ENCODE data around the gene FGF4.
"Not testable (repeated sequence)": the region's sequence is repeated elsewhere in the genome, so short reads cannot be mapped to it uniquely, and the experiment has no call there.

FGF4 gene

DNA sequence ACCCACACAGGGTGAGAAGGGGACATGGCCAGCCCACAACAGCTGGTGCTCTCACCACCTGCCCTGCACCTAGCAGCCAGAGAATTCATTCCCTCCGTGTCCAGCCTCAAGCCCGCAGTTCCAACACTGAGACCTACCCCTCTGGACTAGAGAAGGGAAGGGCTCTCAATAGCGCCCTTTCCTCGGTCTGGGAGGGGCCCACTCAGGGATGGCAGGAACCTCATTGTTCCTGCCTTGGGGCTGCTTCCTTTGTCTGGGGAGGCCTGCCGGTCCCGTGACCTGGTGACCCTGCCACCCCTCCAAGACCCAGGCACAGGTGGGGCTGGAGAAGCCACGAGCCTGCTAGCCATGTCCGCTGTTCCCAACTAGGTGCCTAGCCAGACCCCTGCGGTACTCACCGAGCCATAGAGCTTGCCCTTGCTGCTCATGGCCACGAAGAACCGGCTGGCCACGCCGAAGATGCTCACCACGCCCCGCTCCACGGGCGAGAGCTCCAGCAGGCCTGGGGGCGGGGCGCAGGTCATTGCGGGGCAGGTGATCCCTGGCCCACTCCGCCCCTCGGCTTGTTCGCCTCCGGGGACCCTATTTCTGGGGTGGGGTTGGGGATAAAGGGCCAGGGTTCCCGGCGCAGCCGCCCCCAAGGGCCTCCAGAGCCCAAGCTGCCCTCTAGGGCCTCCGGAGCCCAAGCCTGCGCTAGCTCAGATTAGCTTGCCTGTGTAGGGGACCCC lies 1.4 kb downstream of the FGF4 start:
- DNase-seq (ENCODE audit: low read depth): no peak

DNA sequence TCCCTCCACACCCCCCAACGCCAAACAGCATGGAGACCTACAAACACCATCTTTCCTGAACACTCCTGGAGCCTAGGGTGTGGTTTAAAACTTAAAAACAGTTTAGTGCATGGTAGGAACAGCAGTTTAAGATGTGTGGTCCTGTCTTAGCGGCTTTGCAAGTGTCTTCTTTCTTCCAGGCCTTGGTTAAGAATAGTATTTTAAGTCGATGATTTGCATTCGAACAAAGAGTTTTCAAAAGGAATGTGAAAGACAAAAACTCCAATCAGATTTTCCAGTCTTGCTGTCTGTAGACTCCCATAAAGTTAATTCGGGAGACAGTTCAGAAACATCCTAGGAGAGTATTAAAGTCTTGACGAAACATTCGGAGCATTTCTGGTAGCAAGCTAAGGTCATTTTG lies 3.7 kb downstream of the FGF4 start:
- no peak for DNase-seq (ENCODE audit: low read depth)

DNA sequence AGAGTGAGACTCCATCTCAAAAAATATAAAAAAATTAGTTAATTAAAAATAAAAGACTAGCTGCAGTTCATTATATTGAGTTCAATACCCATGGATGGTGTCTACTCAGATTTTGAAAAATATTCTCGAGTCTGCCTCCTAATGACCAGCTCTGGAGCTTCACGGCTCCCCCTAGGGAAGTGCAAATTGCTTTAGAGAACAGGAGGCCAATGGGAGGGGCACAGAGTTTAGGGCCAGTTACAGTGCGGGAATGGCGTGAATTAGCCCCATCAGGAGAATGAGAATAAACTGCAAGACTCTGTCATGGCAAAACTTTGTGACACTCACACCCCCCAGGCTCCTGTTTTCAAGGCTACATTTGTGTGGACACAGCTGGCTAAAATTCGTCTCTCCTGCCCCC lies 4.6 kb downstream of the FGF4 start:
- no peak for DNase-seq (ENCODE audit: low read depth)

DNA sequence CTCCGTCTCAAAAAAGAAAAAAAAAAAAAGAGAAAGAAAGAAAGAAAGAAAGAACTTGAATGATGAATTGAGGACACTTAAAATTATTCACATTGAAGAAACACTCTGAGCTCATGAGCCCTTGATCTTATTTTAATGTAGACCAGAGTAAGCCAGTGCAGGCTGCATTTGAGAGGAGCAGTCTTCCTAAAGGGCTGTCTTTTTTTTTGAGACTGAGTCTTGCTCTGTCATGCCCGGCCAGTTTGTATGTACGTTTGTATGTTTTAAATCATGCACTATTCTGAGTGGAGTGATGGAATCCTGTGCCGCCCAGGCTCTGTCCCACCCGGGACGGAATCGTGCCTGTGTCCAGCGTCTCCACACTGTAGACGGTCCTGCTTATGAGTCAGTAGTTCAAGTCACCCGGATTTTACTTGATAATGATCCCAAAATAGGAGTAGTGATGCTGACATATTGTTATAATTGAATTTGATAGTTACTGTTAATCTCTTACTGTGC lies 9.6 kb downstream of the FGF4 start:
- no peak for DNase-seq (ENCODE audit: low read depth)

DNA sequence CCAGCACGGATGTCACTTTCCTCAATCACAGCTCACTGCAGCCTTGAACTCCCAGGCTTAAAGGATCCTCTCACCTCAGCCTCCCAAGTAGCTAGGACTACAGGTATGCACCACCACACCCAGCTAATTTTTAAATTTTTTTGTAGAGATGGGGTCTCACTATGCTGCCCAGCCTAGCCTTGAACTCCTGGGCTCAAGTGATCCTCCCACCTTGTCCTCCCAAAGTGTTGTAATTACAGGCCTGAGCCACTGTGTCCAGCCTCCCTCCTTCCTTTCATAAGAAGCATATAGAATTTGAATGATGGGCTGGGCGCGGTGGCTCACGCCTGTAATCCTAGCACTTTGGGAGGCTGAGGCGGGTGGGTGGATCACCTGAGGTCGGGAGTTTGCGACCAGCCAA lies 10.2 kb downstream of the FGF4 start:
- DNase-seq (ENCODE audit: low read depth): not testable (repeated sequence)

DNA sequence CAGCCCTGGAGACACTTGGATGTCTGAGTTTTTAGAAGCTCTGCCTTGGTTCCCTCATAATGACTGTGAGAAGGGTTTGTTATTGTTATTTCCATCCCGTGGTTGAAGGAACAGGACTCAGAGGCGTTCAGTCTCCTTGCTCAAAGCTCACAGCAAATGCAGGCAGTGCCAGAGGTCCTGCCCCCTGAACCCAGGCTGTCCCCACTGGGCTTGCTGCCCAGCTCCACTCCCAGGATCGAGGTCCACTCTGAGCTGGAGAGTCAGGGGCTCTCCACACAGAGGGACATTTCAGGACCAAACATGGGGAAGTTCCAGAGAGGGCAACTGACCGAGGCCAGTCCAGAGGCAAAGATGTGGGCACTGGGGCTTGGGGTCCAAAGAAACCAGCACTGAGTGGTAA lies 14.8 kb downstream of the FGF4 start:
- no peak for DNase-seq (ENCODE audit: low read depth)

DNA sequence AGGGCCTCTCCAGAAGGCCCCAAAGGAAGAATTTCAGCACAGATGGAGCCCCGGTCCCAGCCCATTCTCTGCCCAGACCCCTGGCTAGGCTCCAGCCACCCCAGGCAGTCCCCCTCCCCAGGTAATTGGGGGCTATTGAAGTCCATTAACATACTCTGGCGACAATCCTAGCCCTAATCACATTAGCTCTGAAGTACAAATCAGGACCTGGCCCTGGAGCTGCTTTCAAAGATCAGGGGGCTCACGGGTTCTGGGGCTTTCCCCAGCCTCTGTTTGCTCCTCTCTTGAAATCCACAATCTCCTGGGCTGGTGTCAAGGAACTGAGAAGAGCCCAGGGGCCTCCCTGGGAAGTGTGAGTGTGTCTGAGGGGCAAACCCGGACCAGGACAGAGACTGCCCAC lies 22.3 kb downstream of the FGF4 start:
- no peak for DNase-seq (ENCODE audit: low read depth)

DNA sequence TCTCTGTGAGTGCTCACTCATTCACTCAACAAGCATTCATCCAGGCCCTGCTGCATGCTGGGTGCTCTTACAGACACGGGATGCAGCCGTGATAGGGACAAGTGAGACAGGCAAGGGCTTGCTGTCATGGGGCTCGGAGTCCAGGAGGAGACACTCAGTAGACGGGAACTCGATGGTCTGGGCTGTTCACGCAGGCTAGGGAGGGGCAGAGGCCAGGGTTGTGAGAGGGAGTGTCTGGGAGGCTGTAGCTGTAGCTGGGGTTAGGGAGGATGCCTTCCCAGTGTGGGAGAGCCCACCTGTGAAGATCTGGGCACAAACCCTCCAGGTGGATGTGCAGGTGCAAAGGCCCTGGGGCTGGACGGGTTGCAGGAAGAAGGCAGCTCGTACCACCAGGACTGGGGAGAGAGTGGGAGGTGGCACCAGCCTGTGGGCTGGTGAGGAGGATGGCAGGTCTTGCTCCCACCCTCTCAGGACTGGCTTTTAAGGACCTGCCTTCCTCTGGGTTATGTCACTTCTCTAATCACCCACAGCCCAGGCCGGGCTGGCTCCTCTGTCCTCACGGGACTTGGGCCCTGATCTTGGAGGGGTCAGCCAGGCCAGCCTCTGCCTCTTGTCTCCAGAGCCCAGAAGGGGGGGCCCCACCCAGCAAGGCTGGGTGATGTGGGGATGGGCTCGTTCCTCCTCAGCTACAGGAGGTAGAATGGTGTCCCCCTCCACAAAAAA lies 24.1 kb downstream of the FGF4 start:
- no peak for DNase-seq (ENCODE audit: low read depth)

DNA sequence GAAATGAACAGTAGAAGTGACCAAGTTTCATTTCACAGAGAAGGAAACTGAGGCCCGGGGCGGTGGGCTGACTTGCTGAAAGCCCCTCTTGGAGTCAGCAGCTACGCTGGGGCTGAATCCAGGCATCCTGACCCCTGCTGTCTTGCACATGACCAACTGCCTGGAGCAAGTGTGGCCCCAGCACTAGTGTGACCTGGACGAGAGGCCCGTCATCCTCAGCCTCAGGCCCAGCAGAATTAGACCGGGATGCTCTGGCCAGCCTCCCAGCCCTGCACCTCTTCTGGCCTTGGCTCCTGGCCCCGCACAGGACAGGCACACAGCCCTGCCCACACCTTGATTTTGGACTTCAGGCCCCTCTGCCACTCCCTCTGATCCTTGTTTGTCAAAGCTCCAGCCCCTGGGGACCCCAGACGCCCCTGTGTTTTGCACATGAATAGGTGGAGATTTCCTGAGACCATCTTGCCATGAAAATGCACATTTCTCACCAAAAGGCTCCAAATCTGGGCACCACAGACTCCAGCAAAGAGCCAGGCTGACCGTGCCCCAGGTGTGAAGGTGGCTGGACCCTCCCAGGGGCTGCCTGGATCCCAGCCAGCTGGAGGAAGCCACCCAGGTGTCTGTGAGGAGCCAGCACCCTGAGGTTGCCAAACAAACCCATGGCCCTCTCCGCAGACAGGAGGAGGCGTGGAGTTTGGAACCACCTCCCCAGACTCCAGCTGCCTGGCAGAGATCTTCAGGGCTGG lies 24.9 kb downstream of the FGF4 start:
- no peak for DNase-seq (ENCODE audit: low read depth)

DNA sequence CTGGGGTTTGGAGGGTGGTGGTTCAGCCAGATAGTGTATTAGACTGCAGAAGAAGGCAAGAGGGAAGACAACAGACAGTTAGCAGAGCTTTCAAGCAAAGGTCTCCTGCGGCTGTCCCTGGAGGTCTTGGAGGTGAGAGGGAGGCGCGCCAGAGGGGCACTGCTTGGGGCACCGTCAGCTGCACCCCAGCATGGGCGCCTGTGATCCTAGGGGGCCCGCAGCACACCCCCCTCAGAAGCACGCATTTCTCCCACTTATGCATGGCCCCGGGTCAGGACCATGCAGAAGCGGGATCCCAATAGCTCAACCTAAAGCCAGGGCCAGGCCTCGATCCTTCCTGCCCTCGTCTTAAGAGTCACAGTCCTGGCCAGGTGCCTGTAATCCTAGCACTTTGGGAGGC lies 26.5 kb downstream of the FGF4 start:
- no peak for DNase-seq (ENCODE audit: low read depth)

DNA sequence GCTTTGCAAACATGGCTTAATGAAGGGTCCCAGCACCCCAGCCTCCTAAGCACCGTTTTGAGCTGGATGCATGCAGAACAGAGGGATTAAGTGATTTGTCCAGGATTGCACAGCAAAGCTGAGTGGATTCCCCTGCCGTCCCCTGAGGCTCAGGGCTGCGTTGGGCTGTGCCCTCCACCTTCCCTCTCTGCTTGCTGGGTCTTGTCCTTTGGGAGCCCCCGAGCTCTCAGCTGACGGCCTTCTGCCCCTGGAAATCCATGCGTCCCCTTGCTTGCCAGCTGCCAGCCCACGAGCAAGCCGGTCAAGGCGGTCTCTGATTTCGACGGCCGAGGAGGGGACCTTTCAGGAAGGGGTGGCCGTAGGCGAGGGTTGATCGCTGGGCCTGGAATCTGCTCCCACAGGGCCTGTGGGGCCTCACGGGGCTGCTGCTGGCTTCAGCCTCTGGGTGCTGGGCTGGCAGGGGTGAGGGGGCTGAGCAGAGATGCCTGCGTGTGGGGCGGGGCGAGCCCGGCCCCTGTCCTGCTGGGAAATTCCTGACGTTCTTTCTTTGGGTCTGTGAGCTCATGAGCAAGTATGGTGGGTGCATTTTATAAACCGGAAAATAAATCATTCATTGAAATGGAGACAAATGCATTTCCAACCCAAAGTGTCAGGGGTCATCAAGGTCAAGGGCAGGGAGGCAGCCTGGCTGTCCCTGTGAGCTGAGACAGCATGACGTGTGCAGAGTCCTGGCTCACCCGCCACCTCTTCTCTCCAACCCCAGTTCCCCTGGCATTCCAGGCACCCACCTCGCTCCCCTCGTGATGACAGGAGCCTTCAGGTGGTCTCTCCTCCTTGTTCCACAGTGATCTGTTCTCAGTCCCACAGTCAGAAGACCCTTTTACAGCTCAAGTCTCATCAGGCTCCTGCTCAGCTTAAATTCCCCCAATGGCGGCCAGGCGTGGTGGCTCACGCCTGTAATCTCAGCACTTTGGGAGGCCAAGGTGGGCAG lies 28.1 kb downstream of the FGF4 start:
- DNase-seq (ENCODE audit: low read depth): no peak

DNA sequence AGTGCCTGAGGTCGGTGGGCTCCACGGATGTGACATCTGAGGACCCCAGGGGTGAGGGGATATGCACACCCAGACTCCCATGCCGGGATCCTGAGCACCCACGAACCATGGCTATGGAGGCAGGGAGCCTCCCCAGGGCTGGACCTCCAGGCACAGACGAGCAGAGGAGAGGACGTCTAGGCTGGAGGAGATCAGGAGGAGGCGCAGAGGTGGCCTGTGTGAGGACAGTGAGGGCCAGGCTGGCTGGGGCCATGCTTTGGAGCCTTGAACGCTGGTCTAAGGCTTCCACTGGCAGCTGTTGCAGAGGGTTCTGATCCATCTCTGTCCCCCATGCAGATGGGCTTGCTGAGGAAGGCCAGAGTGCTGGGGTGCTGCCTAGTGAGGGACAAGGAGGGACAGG lies 29.0 kb downstream of the FGF4 start:
- DNase-seq (ENCODE audit: low read depth): no peak

DNA sequence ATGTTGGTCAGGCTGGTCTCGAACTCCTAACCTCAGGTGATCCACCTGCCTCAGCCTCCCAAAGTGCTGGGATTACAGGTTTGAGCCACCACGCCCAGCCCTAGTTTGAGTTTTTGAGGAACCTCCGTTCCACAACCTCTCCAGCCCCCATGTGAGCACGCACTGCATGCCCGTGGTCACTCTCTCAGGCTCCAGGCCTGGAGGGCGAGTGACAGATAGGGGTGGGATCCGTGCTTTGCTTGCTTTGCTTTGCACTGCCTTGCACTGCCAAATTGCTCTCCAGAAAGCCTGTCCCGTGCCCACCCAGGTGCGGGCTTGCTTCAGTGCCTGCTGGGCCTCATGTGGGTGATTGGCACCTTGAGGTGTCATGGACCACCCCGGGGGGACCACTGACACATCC lies 29.9 kb downstream of the FGF4 start:
- no peak for DNase-seq (ENCODE audit: low read depth)

DNA sequence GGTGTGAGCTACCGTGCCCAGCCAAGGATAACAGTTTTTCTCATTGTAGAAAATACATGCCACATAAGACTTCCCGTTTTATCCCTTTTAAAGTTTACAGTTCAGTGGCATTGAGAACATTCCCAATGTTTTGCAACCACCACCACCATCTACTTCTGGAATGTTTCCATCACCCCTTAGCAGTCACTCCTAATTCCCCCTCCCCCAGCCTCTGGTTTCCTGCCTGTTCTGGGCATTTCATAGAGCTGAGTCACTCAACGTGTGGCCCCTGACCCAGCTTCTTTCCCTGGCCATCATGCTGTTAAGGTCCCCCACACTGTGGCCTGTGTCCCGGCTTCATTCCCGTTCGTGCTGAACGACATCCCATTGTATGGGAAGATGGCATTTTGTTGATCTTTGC lies 30.7 kb downstream of the FGF4 start:
- peak; percentile 62 for DNase-seq (ENCODE audit: low read depth)

DNA sequence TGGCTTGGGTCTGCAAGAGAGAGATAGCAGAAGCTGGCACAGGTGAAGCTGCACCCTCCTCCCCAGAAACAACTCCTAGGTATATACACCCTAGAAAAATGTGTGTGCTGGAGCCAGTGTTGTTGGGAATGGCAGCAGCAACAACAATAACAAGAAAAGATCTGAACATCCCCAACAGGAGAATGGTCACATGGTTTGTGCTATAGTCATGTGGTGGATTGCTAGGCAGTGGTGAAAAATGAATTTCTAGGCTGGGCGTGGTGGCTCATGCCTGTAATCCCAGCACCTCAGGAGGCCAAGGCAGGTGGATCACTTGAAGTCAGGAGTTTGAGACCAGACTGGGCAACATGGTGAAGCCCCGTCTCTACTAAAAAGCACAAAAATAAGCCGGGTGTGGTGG lies 40.3 kb downstream of the FGF4 start:
- DNase-seq (ENCODE audit: low read depth): no peak

DNA sequence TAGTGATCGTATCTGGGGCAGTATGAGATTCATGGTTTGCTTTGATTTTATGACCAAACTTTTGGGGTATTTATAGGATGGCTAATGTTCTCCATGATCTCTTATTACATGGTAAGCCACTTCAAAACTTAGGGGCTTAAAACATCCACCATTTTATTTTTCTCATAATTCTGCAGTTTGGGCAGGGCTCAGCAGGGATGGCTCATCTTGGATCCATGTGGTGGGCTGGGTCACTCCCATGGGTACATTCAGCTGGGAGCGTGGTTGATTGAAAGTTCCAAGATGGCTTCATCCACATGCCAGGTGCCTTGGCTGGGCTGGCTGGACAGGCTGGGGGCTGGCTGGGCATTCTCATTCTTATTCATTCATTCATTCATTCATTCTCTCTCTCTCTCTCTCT lies 40.8 kb downstream of the FGF4 start:
- DNase-seq (ENCODE audit: low read depth): no peak

DNA sequence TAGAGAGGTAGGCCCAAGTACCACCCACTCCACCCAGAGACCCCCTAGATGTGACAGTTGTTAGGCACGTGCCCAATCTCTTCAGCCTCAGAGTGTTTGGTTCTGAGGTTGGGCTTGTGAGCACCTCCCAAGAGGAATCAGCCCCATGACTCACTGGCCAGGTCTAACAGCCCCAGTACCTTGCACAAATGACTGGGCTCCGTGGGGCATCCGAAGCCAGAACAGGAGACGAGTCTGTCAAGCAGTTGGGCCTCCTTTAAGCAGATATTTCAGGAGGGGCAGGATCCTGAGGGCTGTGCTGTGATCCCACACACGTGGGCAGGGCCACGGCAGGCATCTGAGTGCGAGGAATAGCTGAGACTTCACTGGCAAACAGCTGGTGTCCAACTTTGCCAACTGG lies 42.2 kb downstream of the FGF4 start:
- no peak for DNase-seq (ENCODE audit: low read depth)

DNA sequence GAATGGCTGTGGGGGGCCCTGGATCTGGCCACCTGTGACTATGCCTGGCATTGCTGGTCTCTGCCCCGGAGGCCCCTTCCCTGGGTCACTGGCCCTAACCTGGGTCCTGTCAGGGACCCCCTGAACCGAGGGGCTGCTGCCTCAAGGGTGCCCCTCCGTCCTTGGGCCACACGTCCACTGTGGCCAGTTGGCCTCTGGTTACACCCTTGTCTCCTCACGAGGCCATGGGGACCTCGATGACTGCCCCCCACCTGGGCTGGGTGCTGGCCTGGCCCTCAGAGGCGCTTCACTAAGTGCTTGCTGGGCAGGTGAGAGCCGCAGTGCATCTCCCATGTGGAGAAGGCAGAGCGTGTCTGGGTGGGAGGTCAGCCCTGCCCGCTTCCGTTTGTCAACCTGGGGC lies 44.0 kb downstream of the FGF4 start:
- no peak for DNase-seq (ENCODE audit: low read depth)

DNA sequence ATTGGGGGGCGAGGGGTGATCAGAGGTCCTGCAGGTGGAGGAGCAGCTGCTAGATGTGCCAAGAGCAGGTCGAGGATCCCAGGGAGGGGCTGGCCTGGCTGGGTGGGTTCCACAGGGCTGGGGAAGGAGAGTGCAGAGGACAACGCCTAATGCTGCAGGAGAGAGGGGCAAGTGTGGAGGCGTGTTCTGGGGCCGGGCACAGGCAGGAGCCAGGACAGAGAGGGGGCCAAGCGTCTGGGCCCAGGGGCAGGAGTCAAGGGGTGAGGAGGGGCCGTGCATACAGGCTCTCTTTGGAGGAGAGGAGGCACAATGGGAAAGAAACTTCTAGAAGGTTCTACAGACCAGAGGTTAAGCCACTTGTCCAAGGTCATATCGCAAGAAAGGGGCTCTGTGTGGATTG lies 44.6 kb downstream of the FGF4 start:
- no peak for DNase-seq (ENCODE audit: low read depth)

DNA sequence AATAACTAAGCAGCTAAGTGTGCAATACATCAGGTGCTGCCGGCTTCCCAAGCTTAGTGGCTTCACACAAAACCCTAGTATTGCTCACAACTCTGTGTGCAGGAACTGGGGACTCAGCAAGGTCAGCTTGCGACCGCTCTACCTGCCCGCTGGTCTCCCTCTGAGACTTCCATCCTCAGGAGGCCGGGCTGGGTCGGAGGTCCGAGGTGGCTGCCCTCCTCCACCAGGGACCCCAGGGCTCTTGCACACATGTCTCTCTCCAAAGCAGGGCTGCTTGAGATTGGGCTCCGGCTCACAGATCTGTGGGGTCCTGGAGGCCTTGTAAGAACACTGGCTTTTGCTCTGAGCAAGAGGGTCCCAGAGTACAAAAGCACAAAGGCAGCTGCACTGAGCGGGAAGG lies 45.9 kb downstream of the FGF4 start:
- no peak for DNase-seq (ENCODE audit: low read depth)

DNA sequence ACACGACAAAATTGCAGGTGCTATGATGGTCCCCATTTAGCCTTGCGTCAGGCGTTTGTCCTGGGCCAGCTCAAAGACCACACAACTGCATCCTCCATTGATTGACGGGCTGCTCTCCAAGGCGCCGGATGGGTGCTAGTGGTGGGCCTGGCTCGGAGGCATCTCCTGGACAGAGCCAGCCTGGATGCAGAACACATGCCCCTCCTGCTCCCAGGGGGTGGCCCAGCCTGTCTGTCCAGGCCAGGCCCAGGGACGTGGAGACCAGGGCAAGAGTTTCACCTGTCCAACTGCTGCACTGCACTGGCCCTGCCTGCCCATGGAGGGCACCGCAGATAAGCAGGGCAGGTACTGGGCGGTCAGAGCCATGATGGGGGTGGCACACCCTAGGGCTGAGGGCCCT lies 47.9 kb downstream of the FGF4 start:
- no peak for DNase-seq (ENCODE audit: low read depth)

DNA sequence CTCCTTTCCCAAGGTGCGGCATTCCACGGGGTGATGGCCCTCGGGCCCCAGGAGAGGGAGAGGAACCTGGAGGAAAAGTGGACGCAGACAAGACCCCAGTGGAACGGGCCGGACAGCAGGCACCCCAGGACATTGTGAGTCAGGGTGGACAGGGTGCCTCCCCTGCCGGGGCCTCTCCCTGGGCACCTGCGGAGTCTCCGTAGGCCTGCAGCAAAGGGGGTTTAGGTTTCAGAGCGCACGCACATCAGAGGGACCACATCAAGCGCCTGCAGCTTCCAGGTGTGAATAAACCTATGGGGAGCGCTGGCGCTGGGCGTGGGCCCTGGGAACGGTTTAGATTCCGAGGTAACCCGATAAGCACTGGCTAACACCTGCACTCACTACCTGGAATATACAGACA lies 48.7 kb downstream of the FGF4 start:
- DNase-seq (ENCODE audit: low read depth): no peak

Data from fibroblast of gingiva (primary cell).